ENCODE data around the gene MED17.

Gene MED17, protein sequence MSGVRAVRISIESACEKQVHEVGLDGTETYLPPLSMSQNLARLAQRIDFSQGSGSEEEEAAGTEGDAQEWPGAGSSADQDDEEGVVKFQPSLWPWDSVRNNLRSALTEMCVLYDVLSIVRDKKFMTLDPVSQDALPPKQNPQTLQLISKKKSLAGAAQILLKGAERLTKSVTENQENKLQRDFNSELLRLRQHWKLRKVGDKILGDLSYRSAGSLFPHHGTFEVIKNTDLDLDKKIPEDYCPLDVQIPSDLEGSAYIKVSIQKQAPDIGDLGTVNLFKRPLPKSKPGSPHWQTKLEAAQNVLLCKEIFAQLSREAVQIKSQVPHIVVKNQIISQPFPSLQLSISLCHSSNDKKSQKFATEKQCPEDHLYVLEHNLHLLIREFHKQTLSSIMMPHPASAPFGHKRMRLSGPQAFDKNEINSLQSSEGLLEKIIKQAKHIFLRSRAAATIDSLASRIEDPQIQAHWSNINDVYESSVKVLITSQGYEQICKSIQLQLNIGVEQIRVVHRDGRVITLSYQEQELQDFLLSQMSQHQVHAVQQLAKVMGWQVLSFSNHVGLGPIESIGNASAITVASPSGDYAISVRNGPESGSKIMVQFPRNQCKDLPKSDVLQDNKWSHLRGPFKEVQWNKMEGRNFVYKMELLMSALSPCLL

DNA sequence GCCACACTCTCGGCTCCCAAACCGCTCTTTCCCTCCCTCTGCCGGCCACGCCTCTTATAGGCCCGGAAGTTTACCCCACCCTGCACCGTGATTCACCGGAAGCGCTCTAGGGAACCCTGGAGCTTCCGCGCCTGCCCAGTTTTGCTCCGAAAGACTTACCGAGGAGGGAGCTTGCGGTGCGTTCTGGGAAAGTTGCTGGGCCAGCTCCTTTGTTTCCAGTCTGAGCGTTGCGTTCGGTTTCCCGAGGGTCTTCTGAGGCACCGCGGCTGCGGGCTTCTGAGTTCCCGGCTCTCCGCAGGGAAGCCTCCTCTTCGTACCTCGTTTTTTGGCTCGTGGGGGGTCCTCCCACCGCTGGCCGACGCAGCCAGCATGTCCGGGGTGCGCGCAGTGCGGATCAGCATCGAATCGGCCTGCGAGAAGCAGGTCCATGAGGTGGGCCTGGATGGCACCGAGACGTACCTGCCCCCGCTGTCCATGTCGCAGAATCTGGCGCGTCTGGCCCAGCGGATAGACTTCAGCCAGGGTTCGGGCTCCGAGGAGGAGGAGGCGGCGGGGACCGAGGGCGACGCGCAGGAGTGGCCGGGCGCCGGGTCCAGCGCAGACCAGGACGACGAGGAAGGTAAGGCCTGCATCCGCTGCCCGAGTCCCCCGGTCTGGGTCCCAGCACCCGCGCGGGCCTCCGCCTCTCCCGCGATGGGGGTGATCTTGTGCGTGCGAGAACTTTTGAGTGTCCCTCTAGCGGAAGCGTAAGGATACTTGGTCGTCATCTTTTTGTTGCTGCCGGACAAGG lies at the start of gene MED17:
MED17 (plus strand) TSS at position 138 of the 790 bp plus-strand sequence; CDS start at position 370, 232 bp downstream.
- no peak for TF ChIP-seq ZFX (IDR thresholded peaks at IDR 0.05; ENCODE audit: borderline replicate concordance)
- TF ChIP-seq, protein P1, sequence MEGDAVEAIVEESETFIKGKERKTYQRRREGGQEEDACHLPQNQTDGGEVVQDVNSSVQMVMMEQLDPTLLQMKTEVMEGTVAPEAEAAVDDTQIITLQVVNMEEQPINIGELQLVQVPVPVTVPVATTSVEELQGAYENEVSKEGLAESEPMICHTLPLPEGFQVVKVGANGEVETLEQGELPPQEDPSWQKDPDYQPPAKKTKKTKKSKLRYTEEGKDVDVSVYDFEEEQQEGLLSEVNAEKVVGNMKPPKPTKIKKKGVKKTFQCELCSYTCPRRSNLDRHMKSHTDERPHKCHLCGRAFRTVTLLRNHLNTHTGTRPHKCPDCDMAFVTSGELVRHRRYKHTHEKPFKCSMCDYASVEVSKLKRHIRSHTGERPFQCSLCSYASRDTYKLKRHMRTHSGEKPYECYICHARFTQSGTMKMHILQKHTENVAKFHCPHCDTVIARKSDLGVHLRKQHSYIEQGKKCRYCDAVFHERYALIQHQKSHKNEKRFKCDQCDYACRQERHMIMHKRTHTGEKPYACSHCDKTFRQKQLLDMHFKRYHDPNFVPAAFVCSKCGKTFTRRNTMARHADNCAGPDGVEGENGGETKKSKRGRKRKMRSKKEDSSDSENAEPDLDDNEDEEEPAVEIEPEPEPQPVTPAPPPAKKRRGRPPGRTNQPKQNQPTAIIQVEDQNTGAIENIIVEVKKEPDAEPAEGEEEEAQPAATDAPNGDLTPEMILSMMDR (IDR thresholded peaks at IDR 0.05) = peak; percentile 50

DNA sequence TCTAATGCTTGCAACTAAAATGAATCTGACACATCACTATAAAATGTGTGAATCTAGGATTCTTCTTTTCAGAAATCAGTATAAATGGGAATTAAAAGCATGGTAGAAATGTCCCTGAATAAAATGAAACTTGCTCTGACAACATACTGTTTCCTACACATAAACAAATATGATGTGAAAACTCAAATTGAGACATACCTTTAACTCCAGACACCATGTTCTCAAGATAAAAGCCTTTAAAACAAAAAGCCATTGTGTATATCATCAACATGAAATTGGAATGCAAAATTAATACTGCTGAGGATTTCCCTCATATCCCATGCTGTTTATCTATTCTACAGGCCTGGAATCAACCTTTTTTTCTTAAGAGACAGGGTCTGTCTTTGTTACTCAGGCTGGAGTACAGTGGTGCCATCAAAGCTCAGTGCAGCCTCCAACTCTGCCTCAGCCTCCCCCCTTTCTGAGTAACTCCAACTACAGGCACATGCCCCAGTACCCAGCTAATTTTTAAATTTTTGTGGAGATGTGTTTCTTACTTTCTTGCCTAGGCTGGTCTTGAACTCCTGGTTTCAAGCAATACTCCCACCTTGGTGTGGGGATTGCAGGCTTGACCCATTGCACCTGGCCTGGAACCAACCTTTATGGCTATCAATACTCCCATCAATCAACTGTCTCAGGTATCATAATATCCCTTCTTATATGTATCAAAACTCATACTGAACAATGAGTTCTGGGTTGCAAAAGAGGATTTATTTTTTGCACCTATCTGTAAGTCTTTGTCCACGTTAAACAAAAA lies 49.5 kb upstream of the MED17 start:
- TF ChIP-seq, protein P1 (IDR thresholded peaks at IDR 0.05) = no peak
- TF ChIP-seq ZFX (IDR thresholded peaks at IDR 0.05; ENCODE audit: borderline replicate concordance) = no peak
- peak overlapping the region; percentile 8; the same call in 1 of the 2 replicates for H3K27ac ChIP-seq

More for the DNA sequence above, at the start of gene MED17:
- H3K27ac ChIP-seq = peak within 1 kb of the TSS; percentile 91

DNA sequence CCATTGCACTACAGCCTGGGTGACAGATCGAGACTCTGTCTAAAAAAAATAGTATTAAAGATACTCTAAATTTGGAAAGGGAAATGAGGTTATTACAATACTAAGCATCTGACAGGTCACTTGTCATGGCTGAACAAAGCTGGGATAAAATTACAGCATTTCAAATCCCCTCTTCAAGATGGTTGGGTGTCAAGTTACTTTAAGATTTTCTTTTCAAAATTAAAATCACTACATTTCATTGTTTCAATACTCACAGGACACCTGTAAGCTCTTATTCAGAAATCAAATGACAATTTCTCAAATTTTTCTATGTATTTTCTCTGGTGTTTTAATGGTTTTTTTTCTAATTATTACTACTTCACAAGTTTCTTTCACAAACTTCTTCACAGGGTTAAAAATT lies 48.5 kb upstream of the MED17 start:
- TF ChIP-seq, protein P1 (IDR thresholded peaks at IDR 0.05) = no peak
- no peak for TF ChIP-seq ZFX (IDR thresholded peaks at IDR 0.05; ENCODE audit: borderline replicate concordance)
- 0 out of 2 replicates have a peak overlapping the region, but pooled peaks have one; percentile 8 for H3K27ac ChIP-seq

DNA sequence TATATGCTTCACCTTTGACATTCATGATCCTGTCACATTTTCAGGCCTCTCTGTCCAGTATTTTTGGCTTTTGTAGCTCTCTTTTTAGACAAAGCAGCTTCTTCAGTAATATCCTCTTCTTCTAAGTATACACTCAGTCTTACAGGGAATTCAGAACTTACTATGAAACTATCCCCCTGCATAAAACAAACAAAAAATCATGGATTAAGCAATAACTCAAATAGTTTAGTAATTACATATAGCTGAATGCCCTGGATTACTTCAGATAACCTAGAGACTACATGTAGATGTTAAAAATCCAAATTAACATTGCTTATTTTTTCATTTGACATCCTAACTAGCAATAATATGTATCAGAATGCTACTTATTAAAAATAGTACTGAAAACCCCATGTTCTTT lies 48.0 kb upstream of the MED17 start:
- no peak overlapping the region for H3K27ac ChIP-seq
- TF ChIP-seq, protein P1 (IDR thresholded peaks at IDR 0.05) = no peak
- no peak for TF ChIP-seq ZFX (IDR thresholded peaks at IDR 0.05; ENCODE audit: borderline replicate concordance)

DNA sequence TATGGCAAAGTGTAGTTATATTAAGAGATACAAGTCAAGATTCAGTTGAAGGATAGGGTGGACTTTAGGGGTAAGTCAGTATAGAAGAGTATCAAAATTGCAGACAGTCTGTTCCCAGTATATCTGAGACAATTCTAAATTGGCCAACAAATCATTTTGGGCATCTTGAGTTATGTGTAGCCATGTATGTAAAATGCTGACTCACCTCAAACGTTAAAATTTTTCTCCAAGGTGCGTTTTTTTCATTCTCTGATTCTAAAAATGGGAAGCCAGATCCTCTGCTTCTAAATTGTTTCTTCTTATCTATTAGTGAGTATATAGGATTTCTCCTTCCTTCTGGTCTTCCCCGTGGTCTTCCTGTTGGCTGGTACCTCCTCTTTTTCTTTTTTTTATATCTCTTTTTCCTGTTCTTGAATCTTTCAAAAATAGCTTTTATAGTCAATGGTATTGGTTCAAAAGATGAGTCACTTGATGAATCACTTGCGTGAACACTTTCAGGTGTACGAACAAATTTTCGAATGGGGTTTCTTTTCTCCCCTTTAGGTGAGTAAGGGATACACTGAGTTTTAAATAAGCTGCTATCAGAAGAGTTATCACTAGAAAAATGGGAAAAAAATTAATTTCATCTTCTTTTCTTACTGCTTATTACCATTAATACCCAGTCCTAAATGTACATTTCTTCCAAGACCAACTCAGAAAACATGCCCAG lies 46.0 kb upstream of the MED17 start:
- H3K27ac ChIP-seq = peak overlapping the region; percentile 94
- TF ChIP-seq ZFX (IDR thresholded peaks at IDR 0.05; ENCODE audit: borderline replicate concordance) = no peak
- TF ChIP-seq, protein P1 (IDR thresholded peaks at IDR 0.05) = no peak

DNA sequence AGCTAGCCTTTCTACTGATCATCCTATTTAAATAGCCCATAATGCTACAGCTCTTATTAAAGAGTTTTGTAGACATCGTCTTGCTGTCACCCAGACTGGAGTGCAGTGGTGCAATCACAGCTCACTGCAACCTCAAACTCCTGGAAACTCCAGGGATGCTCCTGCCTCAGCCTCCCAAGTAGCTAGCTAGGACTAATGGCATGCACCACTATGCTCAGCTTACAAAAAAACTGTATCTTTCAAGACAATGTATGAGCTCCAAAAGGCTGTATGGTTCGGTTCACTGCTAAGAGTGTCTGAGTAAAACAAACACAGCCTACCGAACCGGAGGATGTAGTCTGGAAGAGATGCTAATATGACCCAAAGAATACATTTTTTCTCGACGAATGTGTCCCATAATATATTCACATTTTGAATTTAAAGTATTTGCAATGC lies 45.4 kb upstream of the MED17 start:
- H3K27ac ChIP-seq = peak overlapping the region; percentile 94
- TF ChIP-seq, protein P1 (IDR thresholded peaks at IDR 0.05) = no peak
- TF ChIP-seq ZFX (IDR thresholded peaks at IDR 0.05; ENCODE audit: borderline replicate concordance) = no peak

All from 22Rv1 (cell line).